Measurements from ENCODE around the gene CRHR1. TPM values are rescaled to one million over a fixed set of nuclear protein-coding genes. Genes with fewer than 3 reads are reported as not detected.

Gene CRHR1
- total and polyA plus RNA-seq, 2 of the 4 experiments (the other 2 are of a cell fraction) = not detected

GRCh38 chr17:45841883-45842525, 57.9 kb downstream of the CRHR1 start:
- Histone ChIP-seq H3K27ac (ENCODE audit: insufficient read depth, low read length) (no peak overlapping the region), H2AK5ac (ENCODE audit: low read depth, low read length) (no peak overlapping the region), H3K56ac (ENCODE audit: extremely low read depth, insufficient read depth, low read length) (no peak overlapping the region), H3K9me3 (ENCODE audit: control insufficient read depth, insufficient read depth, low read length) (no peaks in the 10 kb centered on the region), H2BK5ac (ENCODE audit: low read depth, low read length, poor library complexity, severe bottlenecking) (no peak overlapping the region), H3K9ac (ENCODE audit: low read depth, low read length) (no peak overlapping the region), H2BK120ac (ENCODE audit: low read depth, low read length) (no peak overlapping the region), H3K14ac (replicated peaks; ENCODE audit: low read depth, low read length) (no peak overlapping the region), H3K36me3 (ENCODE audit: control insufficient read depth, insufficient read depth, low read length) (no peaks in the 10 kb centered on the region), H3K79me1 (ENCODE audit: low read depth in 1 of 2, low read length in 2 of 2) (no peaks in the 10 kb centered on the region), H4K91ac (ENCODE audit: insufficient read depth, low read depth, low read length) (no peak overlapping the region), H2AK9ac (replicated peaks; ENCODE audit: low read depth, low read length, poor library complexity) (no peak overlapping the region), H3K9me1 (ENCODE audit: insufficient read depth, low read length) (no peaks in the 10 kb centered on the region), H4K20me1 (ENCODE audit: insufficient read depth, low read length) (no peaks in the 10 kb centered on the region), H3K4me1 (ENCODE audit: control insufficient read depth, insufficient read depth, low read length) (no peaks in the 10 kb centered on the region), H3K4me2 (ENCODE audit: low read depth, low read length) (no peak overlapping the region), H3K27me3 (ENCODE audit: control insufficient read depth, insufficient read depth, low read length) (peaks cover 17% of the 10 kb centered on the region), H3K4me3 (ENCODE audit: insufficient read depth, low read depth, low read length) (no peak overlapping the region), H4K5ac (ENCODE audit: low read depth, low read length) (no peak overlapping the region), H2BK15ac (ENCODE audit: low read depth, low read length) (no peak overlapping the region), H3K23ac (ENCODE audit: low read depth, low read length) (no peak overlapping the region), H2BK20ac (ENCODE audit: low read depth, low read length) (no peak overlapping the region), H2AFZ (replicated peaks; ENCODE audit: low read length, poor library complexity) (no peak overlapping the region), H3K4ac (ENCODE audit: low read depth, low read length) (no peak overlapping the region), H3K18ac (ENCODE audit: low read depth, low read length) (no peak overlapping the region), H4K8ac (ENCODE audit: low read depth in 2 of 2, low read length in 2 of 2) (no peak overlapping the region)
- in situ Hi-C loops (cut with MboI; ENCODE audit: low sequenced_read_pairs) = loop anchor here (25.0 kb wide), 1 partner anchor 430 kb away; no protein-coding TSS in a partner anchor
- no TSS peak for BruUV-seq (replicated peaks)
- ATAC-seq (ENCODE audit: low read depth) (no peak; the same call in 1 of the 2 replicates), DNase-seq (no peak)
- dilution Hi-C loops (cut with HindIII; ENCODE audit: low sequenced_read_pairs, unreplicated experiment) = no loop called here
- intact Hi-C loops (cut with micrococcal nuclease) = no loop called here
- CTCF ChIA-PET = no interaction called here
- no CpG with 5 or more reads among the region's 7 CpGs for WGBS, 2 experiments (ENCODE audit: extremely low coverage in 2 of 2, insufficient read length in 1 of 2)
- POLR2A ChIA-PET (ENCODE audit: unreplicated experiment) = no interaction called here
- no peak for TF ChIP-seq MAZ (IDR thresholded peaks at IDR 0.05; ENCODE audit: borderline replicate concordance, low read depth, low read length)
- TF ChIP-seq BHLHE40 (IDR thresholded peaks at IDR 0.05; ENCODE audit: low read depth, low read length) = no peak
- TF ChIP-seq CTCF (conservative IDR thresholded peaks at IDR 0.05; ENCODE audit: low read depth, low read length) = no peak
- TF ChIP-seq RFX5 (IDR thresholded peaks at IDR 0.05; ENCODE audit: low read depth, low read length) = no peak
- TF ChIP-seq USF2 (IDR thresholded peaks at IDR 0.05; ENCODE audit: low read depth, low read length) = no peak
- TF ChIP-seq RAD21 (IDR thresholded peaks at IDR 0.05; ENCODE audit: low read length) = no peak
- TF ChIP-seq FOS (IDR thresholded peaks at IDR 0.05; ENCODE audit: low read depth, low read length) = no peak
- no peak for TF ChIP-seq POLR2A (IDR thresholded peaks at IDR 0.05; ENCODE audit: low read depth, low read length)
- TF ChIP-seq MAFK (IDR thresholded peaks at IDR 0.05; ENCODE audit: low read depth, low read length) = no peak
- no peak for TF ChIP-seq RCOR1 (IDR thresholded peaks at IDR 0.05; ENCODE audit: insufficient replicate concordance, low read length)
- no peak for TF ChIP-seq NFE2L2 (IDR thresholded peaks at IDR 0.05; ENCODE audit: low read depth, low read length)
- TF ChIP-seq CHD1 (IDR thresholded peaks at IDR 0.05; ENCODE audit: low read depth, low read length) = no peak
- TF ChIP-seq CEBPB (IDR thresholded peaks at IDR 0.05; ENCODE audit: low read depth, low read length) = no peak
